H1 (cell line): ENCODE data around the gene PNLDC1.

ENCODE experiments used
- TF ChIP-seq, protein P1 (sequence below), 3 experiments: IDR thresholded peaks; 1 replicate in 2 of 3; 2 replicates in 1 of 3; pipeline versions ENCODE4 v1.5.1 to v1.6.1; 2011; ENCODE audit warnings: low read length in 3 of 3, mild to moderate bottlenecking in 3 of 3, inconsistent platforms in 2 of 3, low read depth in 1 of 3, moderate library complexity in 1 of 3; ENCODE audit not compliant: insufficient read depth in 1 of 3; ENCODE audit errors: control extremely low read depth in 1 of 3
- TF ChIP-seq, protein P2 (sequence below): IDR thresholded peaks from 2 replicates; pipeline ENCODE4 v1.6.1; 2011; ENCODE audit warnings: low read depth, mild to moderate bottlenecking, low read length; ENCODE audit not compliant: insufficient read depth

DNA sequence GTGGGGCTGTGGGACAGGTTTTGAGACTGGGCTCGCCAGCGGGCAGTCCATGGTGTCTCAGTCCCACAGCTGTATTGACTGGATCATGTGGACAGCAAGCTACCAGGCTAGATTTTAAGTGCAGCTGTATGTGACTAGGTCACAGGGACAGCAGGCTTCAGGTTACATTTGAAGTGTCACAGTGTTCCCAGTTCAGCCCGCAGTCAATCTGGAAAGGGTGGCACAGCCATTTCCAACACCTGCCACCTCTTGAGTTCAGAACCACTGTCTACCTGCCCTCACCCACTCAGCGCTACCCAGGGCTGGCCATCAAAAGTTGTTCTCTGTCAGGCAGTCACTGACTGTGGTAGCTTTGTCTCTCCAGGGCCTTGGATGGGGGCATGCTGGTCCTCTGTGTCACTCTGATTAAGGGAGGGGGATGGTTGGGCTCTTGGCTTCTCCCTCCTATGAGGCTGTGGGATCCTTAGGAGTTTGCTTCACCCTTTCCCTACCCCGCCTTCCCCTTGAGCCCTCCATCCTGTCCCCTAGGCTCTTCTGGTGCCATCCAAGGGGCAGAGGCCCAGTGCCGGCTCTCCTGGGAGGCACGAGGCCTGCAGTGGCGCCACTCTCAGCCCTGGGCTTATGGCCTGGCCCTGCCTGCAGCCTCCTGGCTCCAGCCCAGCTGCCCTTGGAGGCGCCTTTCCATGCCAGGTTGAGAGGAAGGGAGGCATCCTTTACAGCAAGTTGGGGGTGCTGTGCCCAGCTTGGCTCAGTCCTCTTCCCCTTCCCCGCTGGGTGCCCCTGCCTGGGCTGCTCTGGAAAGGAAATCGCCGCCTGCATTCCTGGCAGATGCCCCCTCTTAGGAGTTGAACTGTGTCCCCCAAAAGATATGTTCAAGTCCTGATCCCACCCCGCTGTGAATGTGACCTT, 44.9 kb downstream of the PNLDC1 start:
- TF ChIP-seq, protein P1, sequence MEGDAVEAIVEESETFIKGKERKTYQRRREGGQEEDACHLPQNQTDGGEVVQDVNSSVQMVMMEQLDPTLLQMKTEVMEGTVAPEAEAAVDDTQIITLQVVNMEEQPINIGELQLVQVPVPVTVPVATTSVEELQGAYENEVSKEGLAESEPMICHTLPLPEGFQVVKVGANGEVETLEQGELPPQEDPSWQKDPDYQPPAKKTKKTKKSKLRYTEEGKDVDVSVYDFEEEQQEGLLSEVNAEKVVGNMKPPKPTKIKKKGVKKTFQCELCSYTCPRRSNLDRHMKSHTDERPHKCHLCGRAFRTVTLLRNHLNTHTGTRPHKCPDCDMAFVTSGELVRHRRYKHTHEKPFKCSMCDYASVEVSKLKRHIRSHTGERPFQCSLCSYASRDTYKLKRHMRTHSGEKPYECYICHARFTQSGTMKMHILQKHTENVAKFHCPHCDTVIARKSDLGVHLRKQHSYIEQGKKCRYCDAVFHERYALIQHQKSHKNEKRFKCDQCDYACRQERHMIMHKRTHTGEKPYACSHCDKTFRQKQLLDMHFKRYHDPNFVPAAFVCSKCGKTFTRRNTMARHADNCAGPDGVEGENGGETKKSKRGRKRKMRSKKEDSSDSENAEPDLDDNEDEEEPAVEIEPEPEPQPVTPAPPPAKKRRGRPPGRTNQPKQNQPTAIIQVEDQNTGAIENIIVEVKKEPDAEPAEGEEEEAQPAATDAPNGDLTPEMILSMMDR (IDR thresholded peaks at IDR 0.05; ENCODE audit: control extremely low read depth in 1 of 3, insufficient read depth in 1 of 3, low read depth in 1 of 3, low read length in 3 of 3) = no peak
- TF ChIP-seq, protein P2, sequence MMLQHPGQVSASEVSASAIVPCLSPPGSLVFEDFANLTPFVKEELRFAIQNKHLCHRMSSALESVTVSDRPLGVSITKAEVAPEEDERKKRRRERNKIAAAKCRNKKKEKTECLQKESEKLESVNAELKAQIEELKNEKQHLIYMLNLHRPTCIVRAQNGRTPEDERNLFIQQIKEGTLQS = no peak
